ENCODE measurements around the gene DLK2.
"Not testable (repeated sequence)": the region's sequence is repeated elsewhere in the genome, so short reads cannot be mapped to it uniquely, and the experiment has no call there.

DNA sequence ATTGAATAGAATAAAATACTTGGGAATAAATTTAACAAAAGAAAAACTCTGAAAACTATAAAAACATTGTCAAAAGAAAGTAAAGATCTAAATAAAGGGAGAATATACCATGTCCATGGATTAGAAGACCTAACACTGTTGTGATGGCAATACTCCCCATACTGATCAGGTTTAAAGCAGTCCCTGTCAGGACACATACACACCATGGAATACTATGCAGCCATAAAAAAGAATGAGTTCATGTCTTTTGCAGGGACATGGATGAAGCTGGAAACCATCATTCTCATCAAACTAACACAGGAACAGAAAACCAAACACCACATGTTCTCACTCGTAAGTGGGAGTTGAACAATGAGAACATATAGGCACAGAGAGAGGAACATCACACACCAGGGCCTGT lies 44.6 kb downstream of the DLK2 start:
- TF ChIP-seq, protein P1, sequence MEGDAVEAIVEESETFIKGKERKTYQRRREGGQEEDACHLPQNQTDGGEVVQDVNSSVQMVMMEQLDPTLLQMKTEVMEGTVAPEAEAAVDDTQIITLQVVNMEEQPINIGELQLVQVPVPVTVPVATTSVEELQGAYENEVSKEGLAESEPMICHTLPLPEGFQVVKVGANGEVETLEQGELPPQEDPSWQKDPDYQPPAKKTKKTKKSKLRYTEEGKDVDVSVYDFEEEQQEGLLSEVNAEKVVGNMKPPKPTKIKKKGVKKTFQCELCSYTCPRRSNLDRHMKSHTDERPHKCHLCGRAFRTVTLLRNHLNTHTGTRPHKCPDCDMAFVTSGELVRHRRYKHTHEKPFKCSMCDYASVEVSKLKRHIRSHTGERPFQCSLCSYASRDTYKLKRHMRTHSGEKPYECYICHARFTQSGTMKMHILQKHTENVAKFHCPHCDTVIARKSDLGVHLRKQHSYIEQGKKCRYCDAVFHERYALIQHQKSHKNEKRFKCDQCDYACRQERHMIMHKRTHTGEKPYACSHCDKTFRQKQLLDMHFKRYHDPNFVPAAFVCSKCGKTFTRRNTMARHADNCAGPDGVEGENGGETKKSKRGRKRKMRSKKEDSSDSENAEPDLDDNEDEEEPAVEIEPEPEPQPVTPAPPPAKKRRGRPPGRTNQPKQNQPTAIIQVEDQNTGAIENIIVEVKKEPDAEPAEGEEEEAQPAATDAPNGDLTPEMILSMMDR (IDR thresholded peaks at IDR 0.05; ENCODE audit: low read depth, low read length): not testable (repeated sequence)
- not testable (repeated sequence) for TF ChIP-seq POLR2A (IDR thresholded peaks at IDR 0.05; ENCODE audit: extremely low read depth, insufficient read length)

All from NB4 (cell line).